HG02610 (cell line): ENCODE measurements around the gene RNF149.
"Not testable (repeated sequence)": the region's sequence is repeated elsewhere in the genome, so short reads cannot be mapped to it uniquely, and the experiment has no call there.

Source experiments
- ATAC-seq: cut with Tn5 transposase; IDR thresholded peaks from one replicate; pipeline ENCODE4 v1.9.1; 2021; ENCODE audit warnings: mild to moderate bottlenecking, moderate library complexity; ENCODE audit not compliant: unreplicated experiment

The RNF149 gene

GRCh38 chr2:101263377-101263800, 45.1 kb downstream of the RNF149 start:
- no peak for ATAC-seq

- no peak for ATAC-seq
Observed at GRCh38 chr2:101262142-101262541, 46.4 kb downstream of the RNF149 start.

- no peak for ATAC-seq
Observed at GRCh38 chr2:101258804-101259203, 49.7 kb downstream of the RNF149 start.

- no peak for ATAC-seq
Observed at GRCh38 chr2:101256316-101256715, 52.2 kb downstream of the RNF149 start.

- ATAC-seq: no peak
Observed at GRCh38 chr2:101255501-101255900, 53.0 kb downstream of the RNF149 start.

GRCh38 chr2:101253703-101254450, 54.6 kb downstream of the RNF149 start:
- ATAC-seq: no peak

GRCh38 chr2:101253013-101253702, 55.3 kb downstream of the RNF149 start:
- peak; percentile 61 for ATAC-seq

GRCh38 chr2:101252408-101253012, 56.0 kb downstream of the RNF149 start, which contains the start of gene CNOT11:
Gene CNOT11 (plus strand): TSS chr2:101252886. CDS start chr2:101252965, 79 bp downstream.
- peak; percentile 90 for ATAC-seq

- ATAC-seq: peak; percentile 38
Observed at GRCh38 chr2:101251844-101252407, 56.6 kb downstream of the RNF149 start.

- ATAC-seq: not testable (repeated sequence)
Observed at GRCh38 chr2:101251246-101251781, 57.2 kb downstream of the RNF149 start.

GRCh38 chr2:101249826-101250225, 58.7 kb downstream of the RNF149 start:
- no peak for ATAC-seq

GRCh38 chr2:101248756-101249155, 59.7 kb downstream of the RNF149 start:
- not testable (repeated sequence) for ATAC-seq

GRCh38 chr2:101245468-101245867, 63.0 kb downstream of the RNF149 start:
- not testable (repeated sequence) for ATAC-seq

- ATAC-seq: not testable (repeated sequence)
Observed at GRCh38 chr2:101244899-101245298, 63.6 kb downstream of the RNF149 start.

GRCh38 chr2:101244373-101244772, 64.1 kb downstream of the RNF149 start:
- not testable (repeated sequence) for ATAC-seq

- no peak for ATAC-seq
Observed at GRCh38 chr2:101241158-101241557, 67.3 kb downstream of the RNF149 start.

GRCh38 chr2:101240694-101241093, 67.8 kb downstream of the RNF149 start:
- ATAC-seq: not testable (repeated sequence)

GRCh38 chr2:101239760-101240118, 68.8 kb downstream of the RNF149 start:
- not testable (repeated sequence) for ATAC-seq

GRCh38 chr2:101238930-101239759, 69.4 kb downstream of the RNF149 start:
- no peak for ATAC-seq

GRCh38 chr2:101237944-101238343, 70.6 kb downstream of the RNF149 start:
- ATAC-seq: not testable (repeated sequence)
